ENCODE results near the gene GTF2B. TPM values are rescaled to one million over a fixed set of nuclear protein-coding genes. Genes with fewer than 3 reads are reported as not detected.

Gene GTF2B
- total and polyA plus RNA-seq, 9 of the 15 experiments (the other 6 are each of a cell fraction or from before 2014, with no cell fraction given) = 34.5 to 113 (median 66.0) TPM

GRCh38 chr1:88847643-88848042 lies 43.7 kb downstream of the GTF2B start:
- Histone ChIP-seq H3K4me2 (ENCODE audit: insufficient read depth, low read length) (no peak overlapping the region), H3K9me1 (ENCODE audit: control insufficient read depth, insufficient read depth, low read length) (no peaks in the 10 kb centered on the region), H3K4me3 (no peak overlapping the region), H3K9ac (ENCODE audit: insufficient read depth in 1 of 2, low read depth in 2 of 2, low read length in 2 of 2) (no peak overlapping the region), H3K27me3 (ENCODE audit: control insufficient read depth in 2 of 2, insufficient read depth in 2 of 2, low read length in 2 of 2) (no peaks in the 10 kb centered on the region), H3K9me3 (replicated peaks; ENCODE audit: control insufficient read depth, insufficient read depth, low read depth, low read length) (no peaks in the 10 kb centered on the region), H2AFZ (ENCODE audit: low read depth, low read length) (no peak overlapping the region), H3K79me2 (ENCODE audit: control insufficient read depth, insufficient read depth, low read length) (no peaks in the 10 kb centered on the region), H3K4me1 (replicated peaks in 1 of 2; ENCODE audit: control insufficient read depth in 2 of 2, insufficient read depth in 2 of 2, low read length in 2 of 2) (no peaks in the 10 kb centered on the region), H3K27ac (ENCODE audit: extremely low read depth, low read depth, low read length) (no peak overlapping the region), H4K20me1 (replicated peaks; ENCODE audit: control insufficient read depth, insufficient read depth, low read length) (no peaks in the 10 kb centered on the region), H3K36me3 (ENCODE audit: control insufficient read depth, insufficient read depth, low read length) (peaks cover 3% of the 10 kb centered on the region; the same call in 1 of the 3 replicates)
- no peak for FAIRE-seq
- in situ Hi-C loops (cut with MboI) (no loop called here), intact Hi-C loops (cut with micrococcal nuclease) (no loop called here)
- ChIA-PET CTCF (ENCODE audit: low intra/inter-chr PET ratio) (no interaction called here), POLR2A (interaction anchor here (0.7 to 1.9 kb wide), 2 partner anchors 17 to 31 kb away, joined by 3 to 6 read pairs; no protein-coding TSS in a partner anchor)
- no peak for ATAC-seq
- no TSS peak for BruUV-seq (replicated peaks)
- WGBS (ENCODE audit: insufficient coverage, low coverage, missing lambda C conversion rate) = 0% methylated on average over 1 of the region's 1 CpG
- no peak for DNase-seq (ENCODE audit: extremely low read depth in 1 of 4, low spot score in 3 of 4)
- TF ChIP-seq ETV6 (IDR thresholded peaks at IDR 0.05; ENCODE audit: borderline replicate concordance in 1 of 2, low read depth in 2 of 2, low read length in 1 of 2) = no peak
- TF ChIP-seq ETV6 (CRISPR knock-in tag; IDR thresholded peaks at IDR 0.05; ENCODE audit: borderline replicate concordance) = no peak
- no peak for TF ChIP-seq HDGF (IDR thresholded peaks at IDR 0.05)
- TF ChIP-seq NFE2 (IDR thresholded peaks at IDR 0.05; ENCODE audit: low read depth) = no peak
- no peak for TF ChIP-seq MTA2 (IDR thresholded peaks at IDR 0.05; ENCODE audit: low read depth)
- TF ChIP-seq GTF2F1 (IDR thresholded peaks at IDR 0.05; ENCODE audit: low read depth, low read length) = no peak
- TF ChIP-seq NRF1 (conservative IDR thresholded peaks at IDR 0.05 in 1 of 2, IDR thresholded peaks at IDR 0.05 in 1 of 2) = no peak
- TF ChIP-seq BRF2 (IDR thresholded peaks at IDR 0.05; ENCODE audit: borderline replicate concordance, insufficient read depth, insufficient read length) = no peak
- TF ChIP-seq EHMT2 (IDR thresholded peaks at IDR 0.05) = no peak
- TF ChIP-seq DIDO1 (tag; IDR thresholded peaks at IDR 0.05; ENCODE audit: low read depth) = no peak
- no peak for TF ChIP-seq GATA2 (CRISPR knock-in tag; IDR thresholded peaks at IDR 0.05)

Data from K562 (cell line).